A673 (cell line): Measurements from ENCODE around the gene INPP4B. TPM values are rescaled to one million over a fixed set of nuclear protein-coding genes. Genes with fewer than 3 reads are reported as not detected.

Experiments
- BruUV-seq: library from RNA; stranded (reverse); fragments of 400-500 nt; replicated peaks from 2 replicates; lab custom pipeline; 2021; lab: Mats Ljungman, UMichigan
- CTCF ChIA-PET: fragments of 300-600 bp; sonication (Branson Sonifier 250); formaldehyde crosslinking; loops from one replicate; lab custom pipeline; 2022; ENCODE audit warnings: antibody characterized with exemption; lab: Charles Lee
- POLR2A ChIA-PET: fragments of 300-600 bp; sonication (Branson Sonifier 250); formaldehyde crosslinking; loops from one replicate; lab custom pipeline; 2022; ENCODE audit warnings: antibody characterized with exemption; ENCODE audit not compliant: low non-redundant PET; lab: Charles Lee
- DNase-seq: peaks from one replicate; pipeline ENCODE4 v3.0.0-alpha.2; 2015; ENCODE audit warnings: low spot score
- H3K27ac ChIP-seq: fragments of 200-600 bp; sonication (generic); 2 replicates; pipeline ENCODE4 v1.5.1; 2016; ENCODE audit warnings: mixed run types, low read depth, mild to moderate bottlenecking, mixed read lengths, antibody characterized with exemption, low read length; ENCODE audit not compliant: poor library complexity, severe bottlenecking
- H3K27me3 ChIP-seq: fragments of 200-600 bp; sonication (generic); replicated peaks from 2 replicates; pipeline ENCODE4 v1.6.1; 2017; ENCODE audit warnings: mixed run types, low read depth, mild to moderate bottlenecking, mixed read lengths, antibody characterized with exemption, low read length; ENCODE audit not compliant: insufficient read depth, poor library complexity
- H3K36me3 ChIP-seq: fragments of 200-600 bp; sonication (generic); 2 replicates; pipeline ENCODE4 v1.6.1; 2016; ENCODE audit warnings: mixed run types, mild to moderate bottlenecking, mixed read lengths, antibody characterized with exemption, low read length; ENCODE audit not compliant: insufficient read depth, poor library complexity, severe bottlenecking
- H3K4me1 ChIP-seq: fragments of 200-600 bp; sonication (generic); 2 replicates; pipeline ENCODE4 v1.6.1; 2017; ENCODE audit warnings: mixed run types, mild to moderate bottlenecking, mixed read lengths, antibody characterized with exemption, low read length; ENCODE audit not compliant: insufficient read depth, poor library complexity, severe bottlenecking
- H3K4me3 ChIP-seq: fragments of 200-600 bp; sonication (generic); 2 replicates; pipeline ENCODE4 v1.5.1; 2016; ENCODE audit warnings: low read depth, mixed run types, mild to moderate bottlenecking, mixed read lengths, low read length; ENCODE audit not compliant: poor library complexity, severe bottlenecking
- H3K9me3 ChIP-seq: fragments of 200-600 bp; sonication (generic); 2 replicates; pipeline ENCODE4 v1.6.1; 2016; ENCODE audit warnings: mixed run types, low read depth, mild to moderate bottlenecking, mixed read lengths, antibody characterized with exemption, low read length; ENCODE audit not compliant: poor library complexity, severe bottlenecking
- CTCF ChIP-seq: fragments of 300-800, 200-600 bp; sonication (generic); conservative IDR thresholded peaks from 2 replicates; pipeline ENCODE4 v1.5.1; 2017; ENCODE audit warnings: low read depth, mild to moderate bottlenecking, antibody characterized with exemption, low read length, moderate library complexity, mixed read lengths
- EZH2 ChIP-seq: fragments of 200-600 bp; sonication (generic); IDR thresholded peaks from 2 replicates; pipeline ENCODE4 v1.6.1; 2017; ENCODE audit warnings: borderline replicate concordance, low read depth, mild to moderate bottlenecking, mixed read lengths, antibody characterized with exemption, low read length; ENCODE audit not compliant: poor library complexity, severe bottlenecking
- intact Hi-C: fragments of 100-400 bp; cut with micrococcal nuclease; formaldehyde crosslinking; loops from one replicate; pipeline ENCODE4 v1.10.0; 2022; ENCODE audit not compliant: unreplicated experiment
- total RNA-seq: library from RNA; stranded (reverse); gene quantifications from 2 replicates; pipeline ENCODE4 v1.2.3, GENCODE V29; 2021

The INPP4B gene
- total RNA-seq, 1 experiment from 2014 or later, result 13.1 TPM

- no peaks in the 10 kb centered on the region for H3K27me3 ChIP-seq
- BruUV-seq, result no TSS peak
- no peaks in the 10 kb centered on the region for H3K36me3 ChIP-seq
- CTCF ChIA-PET, result interaction anchor here (0.7 kb wide), 1 partner anchor 125 kb away, joined by 7 read pairs; no protein-coding TSS in a partner anchor
- H3K4me1 ChIP-seq, result no peaks in the 10 kb centered on the region
- no peak overlapping the region for H3K4me3 ChIP-seq
- no peaks in the 10 kb centered on the region for H3K9me3 ChIP-seq
- TF ChIP-seq CTCF (no peak), EZH2 (no peak)
- DNase-seq, result no peak
- POLR2A ChIA-PET, result interaction anchor here (0.6 kb wide), 1 partner anchor 34 kb away, joined by 3 read pairs; no protein-coding TSS in a partner anchor
- intact Hi-C loops, result no loop called here
- H3K27ac ChIP-seq, result no peak overlapping the region
These were observed 250.8 kb downstream of the INPP4B start for GRCh38 chr4:142595222-142595871.

- Histone ChIP-seq H3K36me3 (no peaks in the 10 kb centered on the region), H3K9me3 (no peaks in the 10 kb centered on the region), H3K4me3 (no peak overlapping the region), H3K27me3 (no peaks in the 10 kb centered on the region), H3K27ac (no peak overlapping the region), H3K4me1 (no peaks in the 10 kb centered on the region)
- no peak for TF ChIP-seq EZH2
- no peak for TF ChIP-seq CTCF
- intact Hi-C loops, result no loop called here
- no peak for DNase-seq
- CTCF ChIA-PET, result no interaction called here
- BruUV-seq, result no TSS peak
- POLR2A ChIA-PET, result no interaction called here
These were observed 260.7 kb downstream of the INPP4B start for GRCh38 chr4:142585411-142585810.

- Histone ChIP-seq H3K4me1 (no peaks in the 10 kb centered on the region), H3K27ac (no peak overlapping the region), H3K36me3 (no peaks in the 10 kb centered on the region), H3K4me3 (no peak overlapping the region), H3K27me3 (no peaks in the 10 kb centered on the region), H3K9me3 (no peaks in the 10 kb centered on the region)
- no TSS peak for BruUV-seq
- ChIA-PET CTCF (no interaction called here), POLR2A (no interaction called here)
- TF ChIP-seq EZH2, result no peak
- no peak for TF ChIP-seq CTCF
- DNase-seq, result no peak
- intact Hi-C loops, result no loop called here
These were observed 262.4 kb downstream of the INPP4B start for GRCh38 chr4:142583708-142584107.
